Esophagus squamous epithelium (tissue), 4 donors: ENCODE results near the gene KCNMB3.

Source experiments
- CTCF ChIP-seq, 6 experiments: fragments of 450-650 bp in 4 of 6; fragments of 200-600 bp in 2 of 6; sonication (generic) in 2 of 6; IDR thresholded peaks; one replicate each; pipeline ENCODE4 v1.5.1; 2016 to 2019; ENCODE audit warnings: antibody characterized with exemption in 6 of 6, mild to moderate bottlenecking in 4 of 6, moderate library complexity in 4 of 6
- POLR2A ChIP-seq, 4 donors: fragments of 450-650 bp; IDR thresholded peaks; one replicate each; pipeline ENCODE4 v1.6.1; 2017; ENCODE audit warnings: antibody characterized with exemption in 4 of 4, mild to moderate bottlenecking in 4 of 4, moderate library complexity in 3 of 4

DNA sequence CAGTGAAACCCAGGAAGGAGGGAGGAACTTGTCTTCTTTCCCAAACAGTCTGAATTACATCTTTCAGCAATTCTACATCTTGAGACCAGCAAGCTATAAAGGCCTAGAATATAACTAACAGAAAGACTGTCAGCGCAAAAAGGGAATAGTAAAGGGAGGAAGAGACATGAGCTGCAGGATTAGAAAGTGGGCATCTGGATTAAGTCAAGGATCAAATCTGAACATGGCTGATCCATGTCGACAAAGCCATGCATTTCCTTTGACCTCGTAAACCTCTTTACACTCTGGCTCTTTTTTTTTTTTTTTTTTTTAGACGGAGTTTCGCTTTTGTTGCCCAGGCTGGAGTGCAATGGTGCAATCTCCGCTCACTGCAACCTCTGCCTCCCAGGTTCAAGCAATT, 35.4 kb upstream of the KCNMB3 start:
- TF ChIP-seq CTCF (IDR thresholded peaks at IDR 0.05) (no peak), POLR2A (IDR thresholded peaks at IDR 0.05) (no peak)
